Kidney (tissue), 13 donors: Measurements from ENCODE around the gene LOC101059915.

Source experiments
- DNase-seq, 5 donors: peaks; one replicate each; pipeline ENCODE4 v3.0.0-alpha.2; 2013 to 2020
- FAIRE-seq: peaks from 2 replicates; lab custom pipeline; 2012; peaks lifted over from hg19 to GRCh38; lab: Jason Lieb, UNC
- H3K27ac ChIP-seq, 2 donors: one replicate each; pipeline ENCODE4 v1.7.0; 2013; ENCODE audit warnings: low read depth in 2 of 2, low read length in 2 of 2, inconsistent platforms in 1 of 2
- H3K27me3 ChIP-seq: one replicate; pipeline ENCODE4 v1.7.1; 2013; ENCODE audit warnings: low read length, inconsistent platforms; ENCODE audit not compliant: control insufficient read depth, insufficient read depth
- H3K36me3 ChIP-seq, 3 donors: one replicate each; pipeline versions ENCODE4 v1.7.0 to v1.7.1; 2013; ENCODE audit warnings: low read length in 3 of 3, control low read depth in 1 of 3, inconsistent platforms in 1 of 3; ENCODE audit not compliant: insufficient read depth in 3 of 3, control insufficient read depth in 2 of 3
- H3K4me1 ChIP-seq, 3 donors: one replicate each; pipeline versions ENCODE4 v1.7.0 to v1.7.1; 2013; ENCODE audit warnings: low read length in 3 of 3, inconsistent platforms in 1 of 3, low read depth in 1 of 3; ENCODE audit not compliant: control insufficient read depth in 2 of 3, insufficient read depth in 2 of 3
- H3K4me3 ChIP-seq, 3 donors: one replicate each; pipeline versions ENCODE4 v1.7.0 to v1.8.1; 2013; ENCODE audit warnings: low read length in 3 of 3, control low read depth in 1 of 3, inconsistent platforms in 1 of 3
- H3K9ac ChIP-seq, 3 donors: one replicate each; pipeline versions ENCODE4 v1.7.0 to v1.7.1; 2013; ENCODE audit warnings: low read length in 3 of 3, control low read depth in 1 of 3, inconsistent platforms in 1 of 3
- H3K9me3 ChIP-seq, 3 donors: one replicate each; pipeline versions ENCODE4 v1.7.0 to v1.7.1; 2013; ENCODE audit warnings: low read length in 3 of 3, control low read depth in 1 of 3, inconsistent platforms in 1 of 3; ENCODE audit not compliant: control insufficient read depth in 2 of 3, insufficient read depth in 1 of 3
- CTCF ChIP-seq: IDR thresholded peaks from 3 replicates; pipeline ENCODE4 v1.5.1; 2012; ENCODE audit warnings: mild to moderate bottlenecking, moderate library complexity, borderline replicate concordance; ENCODE audit not compliant: insufficient read depth; ENCODE audit errors: extremely low read depth
- intact Hi-C: fragments of 100-400 bp; cut with DNase I; formaldehyde crosslinking; loops from one replicate; pipeline ENCODE4 v1.11.1; 2022
- donor health status: control.
- donor health status: control.
- donor health status: control.
- donor health status: control.
- donor health status: control.
- donor health status: DM: yes; HTN: yes; CAD: no.
- donor health status: Normal renal cell carcinoma (clear cell type).

The LOC101059915 gene

DNA sequence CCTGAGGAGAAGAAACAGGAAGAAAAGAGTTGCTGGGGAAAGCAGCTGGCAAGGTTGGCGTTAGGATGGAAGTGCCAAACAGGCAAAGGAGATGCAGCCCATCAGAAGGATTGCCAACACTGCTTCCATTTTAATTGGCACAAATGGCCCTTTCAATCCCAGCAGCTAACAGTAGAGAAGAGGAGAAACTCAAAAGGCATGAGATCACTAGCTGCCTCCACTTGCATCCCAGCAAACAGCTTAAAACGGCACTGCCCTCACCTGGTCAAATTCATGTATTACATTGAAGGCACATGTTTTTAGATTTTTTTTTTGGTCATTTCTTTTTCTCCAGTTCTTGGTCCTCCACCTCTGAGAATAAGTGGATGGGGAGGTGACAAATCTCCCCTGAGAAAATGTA, 14.9 kb upstream of the LOC101059915 start:
- FAIRE-seq (no peak), DNase-seq (peak in 3 of 5 donors; percentile 37 to 69 (median 55))
- no peaks in the 10 kb centered on the region for H3K36me3 ChIP-seq
- no peak overlapping the region for H3K27ac ChIP-seq
- no peaks in the 10 kb centered on the region for H3K4me1 ChIP-seq
- H3K27me3 ChIP-seq, result no peaks in the 10 kb centered on the region
- no peaks in the 10 kb centered on the region for H3K9me3 ChIP-seq
- intact Hi-C loops, result no loop called here
- TF ChIP-seq CTCF, result peak; percentile 47
- H3K4me3 ChIP-seq, result no peak overlapping the region
- no peak overlapping the region for H3K9ac ChIP-seq

DNA sequence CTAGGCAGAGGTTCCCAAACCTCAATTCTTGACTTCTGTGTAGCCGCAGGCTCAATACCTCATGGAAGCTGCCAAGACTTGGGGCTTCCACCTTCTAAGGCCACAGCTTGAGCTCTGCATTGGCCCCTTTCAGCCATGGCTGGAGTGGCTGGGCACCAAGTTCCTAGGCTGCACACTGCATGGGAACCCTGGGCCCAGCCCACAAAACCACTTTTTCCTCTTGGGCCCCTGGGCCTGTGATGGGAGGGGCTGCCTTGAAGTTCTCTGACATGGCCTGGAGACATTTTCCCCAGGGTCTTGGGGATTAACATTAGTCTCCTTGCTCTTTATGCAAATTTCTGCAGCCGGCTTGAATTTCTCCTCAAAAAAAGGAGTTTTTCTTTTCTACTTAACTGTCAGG, 14.0 kb upstream of the LOC101059915 start:
- no peak for FAIRE-seq
- H3K27me3 ChIP-seq, result no peaks in the 10 kb centered on the region
- H3K9ac ChIP-seq, result no peak overlapping the region
- no peaks in the 10 kb centered on the region for H3K36me3 ChIP-seq
- DNase-seq, result no peak
- H3K9me3 ChIP-seq, result no peaks in the 10 kb centered on the region
- H3K4me1 ChIP-seq, result no peaks in the 10 kb centered on the region
- H3K4me3 ChIP-seq, result no peak overlapping the region
- intact Hi-C loops, result no loop called here
- no peak overlapping the region for H3K27ac ChIP-seq
- no peak for TF ChIP-seq CTCF

GRCh38 chrX:71657267-71657666, 10.1 kb upstream of the LOC101059915 start:
- H3K4me1 ChIP-seq, result no peaks in the 10 kb centered on the region
- TF ChIP-seq CTCF, result no peak

DNA sequence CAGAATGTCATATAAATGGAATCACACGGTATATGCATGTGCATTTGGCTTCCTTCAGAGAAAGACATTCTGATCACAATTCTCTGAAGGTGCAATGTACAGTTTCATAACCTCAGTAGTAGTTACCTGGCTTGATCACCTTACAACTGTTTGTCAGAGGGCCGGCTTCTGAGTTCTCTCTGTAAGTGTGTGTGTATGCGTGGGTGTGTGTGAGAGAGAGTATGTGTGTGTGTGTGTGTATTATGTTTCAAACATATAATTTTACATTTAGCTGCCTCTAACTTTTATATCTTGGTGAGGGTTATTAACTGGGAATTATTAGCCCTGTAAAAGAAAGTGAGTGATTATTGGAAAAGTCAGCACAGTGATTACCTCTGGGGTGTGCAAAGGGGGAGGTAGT, 8.0 kb upstream of the LOC101059915 start:
- H3K4me1 ChIP-seq, result no peaks in the 10 kb centered on the region
- H3K27ac ChIP-seq, result no peak overlapping the region
- no peaks in the 10 kb centered on the region for H3K9me3 ChIP-seq
- H3K4me3 ChIP-seq, result no peak overlapping the region
- no peaks in the 10 kb centered on the region for H3K27me3 ChIP-seq
- no peak for DNase-seq
- TF ChIP-seq CTCF, result no peak
- H3K9ac ChIP-seq, result no peak overlapping the region
- no peak for FAIRE-seq
- H3K36me3 ChIP-seq, result no peaks in the 10 kb centered on the region
- intact Hi-C loops, result no loop called here

More at GRCh38 chrX:71657267-71657666, 10.1 kb upstream of the LOC101059915 start:
- no peaks in the 10 kb centered on the region for H3K36me3 ChIP-seq
- no peak for FAIRE-seq
- H3K27ac ChIP-seq, result no peak overlapping the region
- no peaks in the 10 kb centered on the region for H3K9me3 ChIP-seq
- intact Hi-C loops, result no loop called here
- H3K27me3 ChIP-seq, result no peaks in the 10 kb centered on the region
- H3K4me3 ChIP-seq, result no peak overlapping the region
- no peak overlapping the region for H3K9ac ChIP-seq
- DNase-seq, result no peak
